Activated CD4-positive, alpha-beta T cell treated with anti-CD3 and anti-CD28 coated beads for 36 hours (primary cell): Measurements from ENCODE around the gene TMEM151A. TPM values are rescaled to one million over a fixed set of nuclear protein-coding genes. Genes with fewer than 3 reads are reported as not detected.
"Not testable (repeated sequence)": the region's sequence is repeated elsewhere in the genome, so short reads cannot be mapped to it uniquely, and the experiment has no call there.

Experiments used
- ATAC-seq: fragments of 200-7000 bp; cut with Tn5 transposase; one replicate; pipeline ENCODE4 v1.10.0; 2021; ENCODE audit warnings: mild to moderate bottlenecking, moderate library complexity
- CTCF ChIA-PET: fragments of 350-600 bp; sonication (Branson Sonifier 250); formaldehyde crosslinking; loops from one replicate; lab custom pipeline; 2021; ENCODE audit warnings: antibody characterized with exemption; lab: Charles Lee
- POLR2A ChIA-PET: fragments of 350-600 bp; sonication (Branson Sonifier 250); formaldehyde crosslinking; loops from one replicate; lab custom pipeline; 2021; ENCODE audit warnings: antibody characterized with exemption, inconsistent platforms; lab: Charles Lee
- DNase-seq: peaks from one replicate; pipeline ENCODE4 v3.0.0-alpha.2; 2020
- H3K27ac Mint-ChIP-seq: one replicate; pipeline ENCODE4 v1.8.0; 2021; ENCODE audit warnings: mixed read lengths
- H3K27me3 Mint-ChIP-seq: one replicate; pipeline ENCODE4 v1.8.0; 2021; ENCODE audit warnings: mixed read lengths
- H3K36me3 Mint-ChIP-seq: one replicate; pipeline ENCODE4 v1.8.0; 2021; ENCODE audit warnings: low read depth, mixed read lengths
- H3K4me1 Mint-ChIP-seq: one replicate; pipeline ENCODE4 v1.8.0; 2021; ENCODE audit warnings: mixed read lengths
- H3K4me3 Mint-ChIP-seq: one replicate; pipeline ENCODE4 v1.8.0; 2021; ENCODE audit warnings: mild to moderate bottlenecking, moderate library complexity, mixed read lengths
- H3K9me3 Mint-ChIP-seq: one replicate; pipeline ENCODE4 v1.8.0; 2021; ENCODE audit warnings: low read depth, mixed read lengths
- intact Hi-C, 2 experiments: fragments of 100-400 bp; cut with DNase I in 1 of 2; cut with micrococcal nuclease in 1 of 2; formaldehyde crosslinking; loops; one replicate each; pipeline versions ENCODE4 v1.14.2 to v1.15.1; 2022 to 2024; cut with DNase I, micrococcal nuclease
- total RNA-seq, 2 experiments: library from RNA; stranded (reverse); gene quantifications; one replicate each; pipeline ENCODE4 v1.2.3, GENCODE V29; 2021

TMEM151A gene
- total RNA-seq, 2 experiments from 2014 or later = not detected

- CTCF ChIA-PET = interaction anchor here (0.6 to 6.4 kb wide), 26 partner anchors 9 to 192 kb away, joined by 3 to 34 read pairs (median 4); partner anchors contain the start of genes B4GAT1, BRMS1, MRPL11 and RIN1
- H3K4me1 Mint-ChIP-seq = peaks cover 30% of the 10 kb centered on the region
- intact Hi-C loops, H3K4me3 Mint-ChIP-seq, DNase-seq, H3K36me3 Mint-ChIP-seq, H3K9me3 Mint-ChIP-seq, ATAC-seq, H3K27ac Mint-ChIP-seq, POLR2A ChIA-PET, H3K27me3 Mint-ChIP-seq: not testable (repeated sequence)
Measured at GRCh38 chr11:66310803-66311440, 19.2 kb downstream of the TMEM151A start.

GRCh38 chr11:66311470-66311964, 19.8 kb downstream of the TMEM151A start:
- peak overlapping the region; percentile 79 for H3K4me3 Mint-ChIP-seq
- ATAC-seq = no peak
- POLR2A ChIA-PET = interaction anchor here (1.6 kb wide), 1 partner anchor 22 kb away, joined by 4 read pairs; the partner anchor contains the start of gene YIF1A

GRCh38 chr11:66311965-66312548, 20.4 kb downstream of the TMEM151A start:
- ChIA-PET POLR2A (interaction anchor here (0.6 to 1.6 kb wide), 5 partner anchors 21 to 326 kb away, joined by 3 to 4 read pairs (median 3); partner anchors contain the start of genes RBM4, TMEM151A and YIF1A), CTCF (interaction anchor here (0.5 to 6.4 kb wide), 29 partner anchors 10 to 586 kb away, joined by 3 to 34 read pairs (median 4); partner anchors contain the start of genes B4GAT1, BRMS1, CCDC85B and MRPL11)
- ATAC-seq (peak; percentile 83), DNase-seq (peak; percentile 98)
- Mint-ChIP-seq H3K4me1 (peaks cover 33% of the 10 kb centered on the region), H3K9me3 (no peaks in the 10 kb centered on the region), H3K36me3 (no peaks in the 10 kb centered on the region), H3K27ac (peak overlapping the region; percentile 91), H3K4me3 (peak overlapping the region; percentile 79), H3K27me3 (no peaks in the 10 kb centered on the region)
- intact Hi-C loops = loop anchor here (1.0 kb wide), 19 partner anchors 16 to 531 kb away; partner anchors contain the start of genes DPP3 (in 2 of the 2), YIF1A (in 2 of the 2), ACTN3 (in 1 of the 2) and B4GAT1 (in 1 of the 2)

More at GRCh38 chr11:66311470-66311964, 19.8 kb downstream of the TMEM151A start:
- intact Hi-C loops = no loop called here
- no peak for DNase-seq
- Mint-ChIP-seq H3K27ac (peak overlapping the region; percentile 91), H3K9me3 (no peaks in the 10 kb centered on the region), H3K36me3 (no peaks in the 10 kb centered on the region), H3K27me3 (no peaks in the 10 kb centered on the region), H3K4me1 (peaks cover 32% of the 10 kb centered on the region)
- CTCF ChIA-PET = interaction anchor here (0.6 to 6.4 kb wide), 25 partner anchors 10 to 191 kb away, joined by 3 to 34 read pairs (median 4); partner anchors contain the start of genes B4GAT1, BRMS1, MRPL11 and RIN1

GRCh38 chr11:66312549-66313320, 21.0 kb downstream of the TMEM151A start:
- POLR2A ChIA-PET = interaction anchor here (0.6 to 1.6 kb wide), 5 partner anchors 21 to 325 kb away, joined by 3 to 4 read pairs (median 3); partner anchors contain the start of genes RBM4, TMEM151A and YIF1A
- H3K27me3 Mint-ChIP-seq = no peaks in the 10 kb centered on the region

GRCh38 chr11:66313321-66314185, 21.9 kb downstream of the TMEM151A start:
- peak overlapping the region; percentile 79 for H3K4me3 Mint-ChIP-seq
- CTCF ChIA-PET = interaction anchor here (0.6 to 6.4 kb wide), 11 partner anchors 8 to 423 kb away, joined by 3 to 34 read pairs (median 10); partner anchors contain the start of genes BRMS1, CCDC85B, TMEM151A and YIF1A

More at GRCh38 chr11:66312549-66313320, 21.0 kb downstream of the TMEM151A start:
- peak; percentile 97 for DNase-seq
- CTCF ChIA-PET = interaction anchor here (0.5 to 6.4 kb wide), 19 partner anchors 9 to 586 kb away, joined by 3 to 34 read pairs (median 6); partner anchors contain the start of genes BRMS1, CCDC85B, TMEM151A and YIF1A
- Mint-ChIP-seq H3K4me3 (peak overlapping the region; percentile 79), H3K36me3 (no peaks in the 10 kb centered on the region), H3K4me1 (peaks cover 39% of the 10 kb centered on the region), H3K9me3 (no peaks in the 10 kb centered on the region), H3K27ac (peak overlapping the region; percentile 90)
- intact Hi-C loops = loop anchor here (1.0 kb wide), 19 partner anchors 16 to 531 kb away; partner anchors contain the start of genes DPP3 (in 2 of the 2), YIF1A (in 2 of the 2), ACTN3 (in 1 of the 2) and B4GAT1 (in 1 of the 2)
- ATAC-seq = peak; percentile 65

GRCh38 chr11:66314186-66314501, 22.4 kb downstream of the TMEM151A start:
- no peaks in the 10 kb centered on the region for H3K9me3 Mint-ChIP-seq
- no peak for ATAC-seq
- intact Hi-C loops = no loop called here
- H3K4me1 Mint-ChIP-seq = peaks cover 54% of the 10 kb centered on the region
- DNase-seq = no peak
- H3K27ac Mint-ChIP-seq = peak overlapping the region; percentile 42
- H3K4me3 Mint-ChIP-seq = no peak overlapping the region
- ChIA-PET CTCF (interaction anchor here (0.6 to 6.4 kb wide), 2 partner anchors 14 to 71 kb away, joined by 4 to 34 read pairs; no protein-coding TSS in a partner anchor), POLR2A (no interaction called here)
- H3K27me3 Mint-ChIP-seq = no peaks in the 10 kb centered on the region
- H3K36me3 Mint-ChIP-seq = no peaks in the 10 kb centered on the region

More at GRCh38 chr11:66313321-66314185, 21.9 kb downstream of the TMEM151A start:
- Mint-ChIP-seq H3K27ac (peak overlapping the region; percentile 42), H3K36me3 (no peaks in the 10 kb centered on the region), H3K27me3 (no peaks in the 10 kb centered on the region), H3K4me1 (peaks cover 48% of the 10 kb centered on the region), H3K9me3 (no peaks in the 10 kb centered on the region)
- DNase-seq = no peak
- intact Hi-C loops = no loop called here
- ATAC-seq = no peak
- POLR2A ChIA-PET = interaction anchor here (1.4 kb wide), 1 partner anchor 22 kb away, joined by 3 read pairs; the partner anchor contains the start of gene TMEM151A

DNA sequence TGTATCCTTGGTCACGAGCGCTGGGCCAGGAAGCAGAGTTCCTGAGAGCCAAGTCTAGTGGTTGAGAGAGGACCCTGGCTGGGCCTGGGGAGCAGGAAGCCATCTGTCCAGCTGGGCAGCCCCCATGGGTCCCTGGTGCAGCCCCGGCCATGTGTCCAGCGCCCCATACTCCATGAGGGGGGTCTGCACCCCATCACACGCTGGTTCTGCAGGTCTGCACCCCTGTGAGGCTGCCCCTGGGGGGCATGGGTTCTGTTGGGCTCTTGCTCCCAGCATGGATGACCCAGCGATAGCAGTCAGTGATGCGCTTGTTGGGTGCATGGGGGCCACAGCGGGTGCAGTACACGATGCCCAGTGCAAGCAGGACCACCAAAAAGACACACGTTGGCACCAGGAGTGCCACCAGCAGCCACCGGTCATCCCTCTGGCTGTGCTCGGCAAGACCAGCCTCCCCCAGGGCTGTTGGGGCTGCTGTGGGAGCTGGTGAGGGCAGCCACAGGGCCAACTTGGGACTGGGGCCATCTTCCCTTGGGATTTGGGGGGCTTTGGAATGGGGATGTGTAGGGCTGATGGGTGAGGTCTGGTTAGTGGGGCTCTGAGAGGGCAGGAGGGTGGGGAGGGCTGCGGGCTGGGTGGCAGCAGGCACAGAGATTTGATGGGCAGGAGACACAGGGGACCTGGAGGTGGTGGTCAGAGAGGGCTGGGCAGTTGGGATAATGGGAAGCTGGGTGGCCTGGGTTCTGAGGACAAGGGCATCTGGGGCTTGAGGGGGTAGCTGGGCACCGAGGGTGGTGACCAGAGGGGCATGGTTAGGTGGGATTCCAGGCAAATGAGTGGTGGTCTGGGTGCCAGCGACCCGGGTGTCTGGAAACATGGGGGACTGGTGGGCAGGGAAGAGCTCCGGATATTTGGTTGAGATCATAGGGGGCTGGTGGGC, 23.1 kb downstream of the TMEM151A start:
- Mint-ChIP-seq H3K4me1 (peaks cover 60% of the 10 kb centered on the region), H3K36me3 (no peaks in the 10 kb centered on the region), H3K9me3 (no peaks in the 10 kb centered on the region), H3K27ac (no peak overlapping the region), H3K27me3 (no peaks in the 10 kb centered on the region), H3K4me3 (no peak overlapping the region)
- no peak for DNase-seq
- intact Hi-C loops = no loop called here
- POLR2A ChIA-PET = no interaction called here
- CTCF ChIA-PET = no interaction called here
- ATAC-seq = no peak

- Mint-ChIP-seq H3K4me1 (peaks cover 62% of the 10 kb centered on the region), H3K27me3 (no peaks in the 10 kb centered on the region), H3K36me3 (no peaks in the 10 kb centered on the region), H3K9me3 (peaks cover 2% of the 10 kb centered on the region), H3K27ac (no peak overlapping the region), H3K4me3 (no peak overlapping the region)
- intact Hi-C loops = no loop called here
- DNase-seq = no peak
- ChIA-PET POLR2A (no interaction called here), CTCF (no interaction called here)
- no peak for ATAC-seq
Measured at GRCh38 chr11:66315498-66315885, 23.8 kb downstream of the TMEM151A start.
